H1 (cell line): ENCODE measurements around the gene NOS1AP. TPM values are rescaled to one million over a fixed set of nuclear protein-coding genes. Genes with fewer than 3 reads are reported as not detected.

ENCODE experiments used
- CTCF ChIA-PET: fragments of 300-600 bp; sonication (Branson Sonifier 250); formaldehyde crosslinking; loops from one replicate; lab custom pipeline; 2021; ENCODE audit not compliant: partially characterized antibody; lab: Charles Lee
- POLR2A ChIA-PET: fragments of 300-600 bp; sonication (Branson Sonifier 250); formaldehyde crosslinking; loops from one replicate; lab custom pipeline; 2021; ENCODE audit warnings: inconsistent platforms; ENCODE audit not compliant: partially characterized antibody; lab: Charles Lee
- DNase-seq, 2 experiments: peaks; one replicate each; pipeline versions ENCODE4 v3.0.0 to v3.0.0-alpha.2; 2010 to 2022; ENCODE audit warnings: low spot score in 2 of 2, low read depth in 1 of 2, mixed read lengths in 1 of 2
- FAIRE-seq: peaks from 2 replicates; lab custom pipeline; 2011; peaks lifted over from hg19 to GRCh38; lab: Jason Lieb, UNC
- H2AFZ ChIP-seq: 2 replicates; pipeline ENCODE4 v1.8.1; 2012; ENCODE audit warnings: low read length, inconsistent platforms
- H2AK5ac ChIP-seq: 2 replicates; pipeline ENCODE4 v1.6.1; 2013; ENCODE audit warnings: low read depth, low read length
- H2BK120ac ChIP-seq: replicated peaks from 2 replicates; pipeline ENCODE3; 2013; ENCODE audit warnings: low read depth, low read length, inconsistent platforms
- H2BK12ac ChIP-seq: 2 replicates; pipeline ENCODE4 v1.6.1; 2013; ENCODE audit warnings: low read depth, low read length
- H2BK15ac ChIP-seq: 2 replicates; pipeline ENCODE4 v1.6.1; 2013; ENCODE audit warnings: low read length
- H2BK20ac ChIP-seq: 2 replicates; pipeline ENCODE4 v1.6.1; 2013; ENCODE audit warnings: low read length
- H2BK5ac ChIP-seq: 2 replicates; pipeline ENCODE4 v1.6.1; 2013; ENCODE audit warnings: low read depth, low read length
- H3K14ac ChIP-seq: 2 replicates; pipeline ENCODE4 v1.6.1; 2013; ENCODE audit warnings: inconsistent platforms; ENCODE audit not compliant: insufficient read length
- H3K18ac ChIP-seq: 2 replicates; pipeline ENCODE4 v1.6.1; 2013; ENCODE audit warnings: low read length; ENCODE audit errors: extremely low read depth
- H3K23ac ChIP-seq: 2 replicates; pipeline ENCODE4 v1.6.1; 2013; ENCODE audit warnings: inconsistent platforms; ENCODE audit not compliant: insufficient read length
- H3K23me2 ChIP-seq: 2 replicates; pipeline ENCODE4 v1.6.1; 2013; ENCODE audit warnings: low read depth, low read length
- H3K27ac ChIP-seq: 2 replicates; pipeline ENCODE4 v1.6.1; 2011; ENCODE audit warnings: low read depth, low read length, inconsistent platforms
- H3K27me3 ChIP-seq, 4 experiments: replicated peaks in 1 of 4; 1 replicate in 1 of 4; 2 replicates in 3 of 4; pipeline versions ENCODE4 v1.6.1 to v1.8.1; 2011 to 2013; ENCODE audit warnings: low read length in 3 of 4, mild to moderate bottlenecking in 3 of 4, inconsistent platforms in 2 of 4, mixed read lengths in 2 of 4, moderate library complexity in 1 of 4; ENCODE audit not compliant: control insufficient read depth in 3 of 4, insufficient read depth in 3 of 4; ENCODE audit errors: extremely low read depth in 1 of 4
- H3K36me3 ChIP-seq, 4 experiments: 2 replicates each; pipeline versions ENCODE4 v1.6.1 to v1.8.1; 2011 to 2013; ENCODE audit warnings: mild to moderate bottlenecking in 4 of 4, low read length in 3 of 4, moderate library complexity in 2 of 4, control low read depth in 1 of 4, inconsistent platforms in 1 of 4; ENCODE audit not compliant: insufficient read depth in 4 of 4, control insufficient read depth in 2 of 4
- H3K4ac ChIP-seq: replicated peaks from 2 replicates; pipeline ENCODE3; 2013; ENCODE audit warnings: low read length, low read depth, mixed read lengths, inconsistent platforms; ENCODE audit not compliant: insufficient read length
- H3K4me1 ChIP-seq, 4 experiments: replicated peaks in 1 of 4; 1 replicate in 1 of 4; 2 replicates in 3 of 4; pipeline versions ENCODE4 v1.6.1 to v1.8.1; 2011 to 2013; ENCODE audit warnings: low read length in 3 of 4, inconsistent platforms in 2 of 4, mixed read lengths in 1 of 4; ENCODE audit not compliant: insufficient read depth in 4 of 4, control insufficient read depth in 3 of 4
- H3K4me2 ChIP-seq, 2 experiments: 2 replicates each; pipeline versions ENCODE4 v1.6.1 to v1.8.1; 2011 to 2013; ENCODE audit warnings: low read depth in 2 of 2, low read length in 2 of 2, control low read depth in 1 of 2, inconsistent platforms in 1 of 2, mild to moderate bottlenecking in 1 of 2; ENCODE audit not compliant: insufficient read depth in 1 of 2
- H3K4me3 ChIP-seq, 4 experiments: fragments of 200-600, 300-600 bp in 1 of 4; sonication (generic), shearing (Covaris generic), sonication (Bioruptor Twin) in 1 of 4; 2 replicates each; pipeline versions ENCODE4 v1.5.1 to v1.8.1; 2011 to 2016; ENCODE audit warnings: low read length in 4 of 4, low read depth in 3 of 4, control low read depth in 2 of 4, inconsistent platforms in 2 of 4, mild to moderate bottlenecking in 2 of 4, mixed read lengths in 1 of 4, moderate library complexity in 1 of 4; ENCODE audit not compliant: insufficient read depth in 2 of 4; ENCODE audit errors: extremely low read depth in 1 of 4
- H3K56ac ChIP-seq: replicated peaks from 2 replicates; pipeline ENCODE3; 2013; ENCODE audit warnings: low read depth, mild to moderate bottlenecking, mixed read lengths, low read length, inconsistent platforms; ENCODE audit not compliant: insufficient read length
- H3K79me1 ChIP-seq: 2 replicates; pipeline ENCODE4 v1.6.1; 2013; ENCODE audit warnings: low read depth, low read length, control low read depth
- H3K79me2 ChIP-seq, 2 experiments: 2 replicates each; pipeline versions ENCODE4 v1.6.1 to v1.8.1; 2012 to 2013; ENCODE audit warnings: low read length in 2 of 2, mild to moderate bottlenecking in 2 of 2, inconsistent platforms in 1 of 2; ENCODE audit not compliant: insufficient read depth in 2 of 2, control insufficient read depth in 1 of 2
- H3K9ac ChIP-seq, 4 experiments: replicated peaks in 1 of 4; 1 replicate in 1 of 4; 2 replicates in 3 of 4; pipeline versions ENCODE4 v1.6.1 to v1.8.1; 2011 to 2013; ENCODE audit warnings: low read depth in 3 of 4, low read length in 3 of 4, control low read depth in 2 of 4, mild to moderate bottlenecking in 2 of 4, moderate library complexity in 2 of 4, inconsistent platforms in 1 of 4; ENCODE audit errors: extremely low read depth in 1 of 4
- H3K9me3 ChIP-seq, 2 experiments: 2 replicates each; pipeline versions ENCODE4 v1.6.1 to v1.8.1; 2012 to 2013; ENCODE audit warnings: mild to moderate bottlenecking in 2 of 2, moderate library complexity in 2 of 2, control low read depth in 1 of 2, inconsistent platforms in 1 of 2, low read depth in 1 of 2, low read length in 1 of 2, mixed read lengths in 1 of 2; ENCODE audit not compliant: insufficient read depth in 2 of 2
- H4K20me1 ChIP-seq, 2 experiments: replicated peaks in 1 of 2; 2 replicates each; pipeline versions ENCODE3 to v1.8.1; 2011 to 2013; ENCODE audit warnings: inconsistent platforms in 2 of 2, low read length in 2 of 2, mild to moderate bottlenecking in 1 of 2; ENCODE audit not compliant: insufficient read depth in 2 of 2, control insufficient read depth in 1 of 2
- H4K5ac ChIP-seq: 2 replicates; pipeline ENCODE4 v1.6.1; 2013; ENCODE audit warnings: low read length, low read depth, mixed read lengths, inconsistent platforms; ENCODE audit not compliant: insufficient read length
- H4K8ac ChIP-seq: 2 replicates; pipeline ENCODE4 v1.8.0; 2013; ENCODE audit warnings: mild to moderate bottlenecking, moderate library complexity, low read length, inconsistent platforms; ENCODE audit not compliant: insufficient read depth; ENCODE audit errors: extremely low read depth
- H4K91ac ChIP-seq: replicated peaks from 2 replicates; pipeline ENCODE3; 2013; ENCODE audit warnings: low read length, mixed read lengths, inconsistent platforms; ENCODE audit not compliant: insufficient read length
- BCL11A ChIP-seq, 2 experiments: IDR thresholded peaks; one replicate each; pipeline ENCODE4 v1.6.1; 2011; ENCODE audit warnings: low read depth in 2 of 2, low read length in 2 of 2, mild to moderate bottlenecking in 2 of 2
- CBX8 ChIP-seq: fragments of 300-800, 300-1000 bp; sonication (generic); IDR thresholded peaks from 2 replicates; pipeline ENCODE4 v1.7.1; 2016; ENCODE audit warnings: low read depth, low read length, borderline replicate concordance
- CEBPB ChIP-seq: IDR thresholded peaks from 2 replicates; pipeline ENCODE4 v1.6.1; 2012; ENCODE audit warnings: low read depth, low read length
- GTF2F1 ChIP-seq: IDR thresholded peaks from 2 replicates; pipeline ENCODE4 v1.6.1; 2012; ENCODE audit warnings: low read depth, low read length, improper control_type of control experiment, borderline replicate concordance
- HDAC6 ChIP-seq: IDR thresholded peaks from one replicate; pipeline ENCODE4 v1.7.1; 2012; ENCODE audit warnings: low read depth, mild to moderate bottlenecking, inconsistent platforms, low read length, moderate library complexity
- JUN ChIP-seq: IDR thresholded peaks from 2 replicates; pipeline ENCODE4 v1.6.1; 2011; ENCODE audit warnings: low read depth, mild to moderate bottlenecking, improper control_type of control experiment, low read length
- KDM4A ChIP-seq: IDR thresholded peaks from one replicate; pipeline ENCODE4 v1.7.1; 2012; ENCODE audit warnings: low read depth, mild to moderate bottlenecking, moderate library complexity, low read length, inconsistent platforms; ENCODE audit not compliant: severe bottlenecking
- KDM5A ChIP-seq: fragments of 200-600 bp; IDR thresholded peaks from 2 replicates; pipeline ENCODE4 v1.7.1; 2012; ENCODE audit warnings: mild to moderate bottlenecking, low read length, inconsistent platforms, mixed read lengths
- NANOG ChIP-seq: IDR thresholded peaks from 2 replicates; pipeline ENCODE4 v1.6.1; 2011; ENCODE audit warnings: low read length, low read depth, mild to moderate bottlenecking, inconsistent platforms; ENCODE audit not compliant: insufficient read depth, poor library complexity, severe bottlenecking
- NRF1 ChIP-seq: IDR thresholded peaks from 2 replicates; pipeline ENCODE4 v1.6.1; 2011; ENCODE audit warnings: mild to moderate bottlenecking, low read depth, low read length, improper control_type of control experiment
- RXRA ChIP-seq: IDR thresholded peaks from 2 replicates; pipeline ENCODE4 v1.6.1; 2011; ENCODE audit warnings: low read depth, mild to moderate bottlenecking, low read length, moderate library complexity; ENCODE audit not compliant: insufficient read depth
- SIN3A ChIP-seq, 2 experiments: IDR thresholded peaks in 1 of 2; conservative IDR thresholded peaks in 1 of 2; 2 replicates each; pipeline ENCODE4 v1.6.1; 2011 to 2012; ENCODE audit warnings: low read length in 2 of 2, improper control_type of control experiment in 1 of 2, low read depth in 1 of 2, mild to moderate bottlenecking in 1 of 2
- SIRT6 ChIP-seq: IDR thresholded peaks from one replicate; pipeline ENCODE4 v1.7.1; 2012; ENCODE audit warnings: low read length, inconsistent platforms
- TBP ChIP-seq: IDR thresholded peaks from 2 replicates; pipeline ENCODE4 v1.6.1; 2011; ENCODE audit warnings: low read depth, low read length, improper control_type of control experiment
- YY1 ChIP-seq: IDR thresholded peaks from 2 replicates; pipeline ENCODE4 v1.6.1; 2011; ENCODE audit warnings: low read depth, mild to moderate bottlenecking, low read length
- whole genome bisulfite sequencing, 2 experiments: shearing (Covaris generic) in 1 of 2; methylation state at CpG; one replicate each; pipeline versions ENCODE4 v1.1.6 to v1.1.7; 2013 to 2015; ENCODE audit warnings: low lambda C conversion rate in 2 of 2, mixed read lengths in 2 of 2, inconsistent platforms in 1 of 2, low coverage in 1 of 2, missing lambda C conversion rate in 1 of 2; ENCODE audit not compliant: insufficient replicate concordance in 2 of 2, insufficient coverage in 1 of 2, insufficient read length in 1 of 2; ENCODE audit errors: extremely low coverage in 1 of 2, missing lambda C conversion rate in 1 of 2; 5-methylcytosine and 5-hydroxymethylcytosine counted together
- polyA plus RNA-seq, 7 experiments: library from polyadenylated mRNA; depleted of rRNA in 3 of 7; stranded (reverse) in 5 of 7; unstranded in 2 of 7; fragments of >200 nt in 5 of 7; fragments of 200-250 nt in 2 of 7; gene quantifications; 1 replicate in 5 of 7; 2 replicates in 1 of 7; 4 replicates in 1 of 7; pipeline versions ENCODE4 v1.2.1 to v1.2.3, GENCODE V29; 2011 to 2013; ENCODE audit warnings: missing spikeins in 2 of 7, mixed read lengths in 2 of 7
- total RNA-seq: library from RNA; stranded (reverse); fragmentation: NEBNext Ultra II Directional; extraction: Animal tissue kit (Norgen Biotek cat#: 25700); gene quantifications from 2 replicates; pipeline ENCODE4 v1.2.1, GENCODE V29; 2021

NOS1AP gene
- total and polyA plus RNA-seq, 2 of the 8 experiments (the other 6 are each of a cell fraction or from before 2014, with no cell fraction given), result 2.4 to 12.1 TPM

- H3K79me2 ChIP-seq, result no peaks in the 10 kb centered on the region
- no peak for DNase-seq
- no peak overlapping the region for H3K4ac ChIP-seq
- no peak overlapping the region for H2BK12ac ChIP-seq
- H3K27ac ChIP-seq, result no peak overlapping the region
- no peak overlapping the region for H3K18ac ChIP-seq
- no peak overlapping the region for H2BK20ac ChIP-seq
- no peak overlapping the region for H2BK5ac ChIP-seq
- FAIRE-seq, result no peak
- no peaks in the 10 kb centered on the region for H3K4me1 ChIP-seq
- H3K9ac ChIP-seq, result no peak overlapping the region
- H3K4me3 ChIP-seq, result no peak overlapping the region
- 97% methylated on average over 3 of the region's 3 CpGs; no CpG with 5 or more reads in 1 of the 2 experiments for WGBS, 2 experiments
- no peak overlapping the region for H2BK15ac ChIP-seq
- no peak overlapping the region for H4K5ac ChIP-seq
- H2BK120ac ChIP-seq, result no peak overlapping the region
- H3K23me2 ChIP-seq, result no peaks in the 10 kb centered on the region
- H3K4me2 ChIP-seq, result no peak overlapping the region
- H3K36me3 ChIP-seq, result no peaks in the 10 kb centered on the region
- ChIA-PET CTCF (interaction anchor here (0.6 to 2.4 kb wide), 73 partner anchors 8 to 574 kb away, joined by 3 to 32 read pairs (median 4); partner anchors contain the start of gene OLFML2B), POLR2A (interaction anchor here (0.9 to 1.2 kb wide), 2 partner anchors 14 to 89 kb away, joined by 4 to 6 read pairs; no protein-coding TSS in a partner anchor)
- H3K27me3 ChIP-seq, result no peaks in the 10 kb centered on the region
- H4K20me1 ChIP-seq, result no peaks in the 10 kb centered on the region
- no peak overlapping the region for H3K14ac ChIP-seq
- no peak overlapping the region; the same call in 1 of the 2 replicates for H4K8ac ChIP-seq
- no peaks in the 10 kb centered on the region for H3K79me1 ChIP-seq
- H3K23ac ChIP-seq, result no peak overlapping the region
- H3K56ac ChIP-seq, result no peak overlapping the region
- H3K9me3 ChIP-seq, result no peaks in the 10 kb centered on the region
- H4K91ac ChIP-seq, result no peak overlapping the region
- no peak overlapping the region for H2AK5ac ChIP-seq
- H2AFZ ChIP-seq, result no peak overlapping the region
- no peak for TF ChIP-seq RXRA
- no peak for TF ChIP-seq JUN
- TF ChIP-seq HDAC6, result no peak
- no peak for TF ChIP-seq SIN3A (conservative IDR thresholded peaks at IDR 0.05 in 1 of 2, IDR thresholded peaks at IDR 0.05 in 1 of 2; ENCODE audit: low read depth in 1 of 2, low read length in 2 of 2)
- TF ChIP-seq YY1, result no peak
- no peak for TF ChIP-seq NRF1
- no peak for TF ChIP-seq KDM5A
- no peak for TF ChIP-seq KDM4A
- TF ChIP-seq BCL11A (IDR thresholded peaks at IDR 0.05; ENCODE audit: low read depth in 2 of 2, low read length in 2 of 2), result no peak
- TF ChIP-seq CEBPB, result no peak
- TF ChIP-seq NANOG, result no peak
- no peak for TF ChIP-seq CBX8
- TF ChIP-seq SIRT6, result no peak
- no peak for TF ChIP-seq TBP
- no peak for TF ChIP-seq GTF2F1
These were observed 12.9 kb upstream of the NOS1AP start for GRCh38 chr1:162056579-162056978.
